Measurements from ENCODE around the gene NALCN.

The NALCN gene

GRCh38 chr13:101393140-101393539 is 23.2 kb downstream of the NALCN start:
- H3K4me1 Mint-ChIP-seq, result no peaks in the 10 kb centered on the region
- H3K4me3 Mint-ChIP-seq, result no peak overlapping the region
- no peaks in the 10 kb centered on the region for H3K9me3 Mint-ChIP-seq
- ATAC-seq (no peak), DNase-seq (ENCODE audit: low spot score in 2 of 2) (no peak)
- H3K36me3 Mint-ChIP-seq, result no peaks in the 10 kb centered on the region
- no peak overlapping the region for H3K27ac Mint-ChIP-seq

DNA sequence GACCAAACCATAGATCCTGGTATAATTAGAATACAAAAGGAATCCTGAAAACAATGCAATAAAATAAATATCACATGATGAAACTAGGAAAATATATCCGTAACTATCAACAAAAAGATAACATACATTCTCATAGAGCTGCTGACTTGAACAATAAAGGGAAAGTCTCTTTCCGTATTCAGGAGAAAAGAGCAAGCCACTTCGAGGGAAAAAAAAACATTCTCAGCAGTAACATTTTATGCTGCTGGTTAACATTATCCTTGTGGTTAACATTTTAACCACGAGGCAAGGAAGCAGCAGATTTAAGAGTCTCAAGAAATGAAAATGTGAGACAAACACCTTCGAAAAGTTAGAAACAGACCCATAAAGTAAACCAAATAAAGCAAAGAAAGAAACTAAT is 25.8 kb downstream of the NALCN start:
- Mint-ChIP-seq H3K4me1 (no peaks in the 10 kb centered on the region), H3K9me3 (no peaks in the 10 kb centered on the region), H3K27ac (no peak overlapping the region), H3K36me3 (no peaks in the 10 kb centered on the region), H3K4me3 (no peak overlapping the region)
- ATAC-seq (no peak), DNase-seq (ENCODE audit: low spot score in 2 of 2) (no peak)

DNA sequence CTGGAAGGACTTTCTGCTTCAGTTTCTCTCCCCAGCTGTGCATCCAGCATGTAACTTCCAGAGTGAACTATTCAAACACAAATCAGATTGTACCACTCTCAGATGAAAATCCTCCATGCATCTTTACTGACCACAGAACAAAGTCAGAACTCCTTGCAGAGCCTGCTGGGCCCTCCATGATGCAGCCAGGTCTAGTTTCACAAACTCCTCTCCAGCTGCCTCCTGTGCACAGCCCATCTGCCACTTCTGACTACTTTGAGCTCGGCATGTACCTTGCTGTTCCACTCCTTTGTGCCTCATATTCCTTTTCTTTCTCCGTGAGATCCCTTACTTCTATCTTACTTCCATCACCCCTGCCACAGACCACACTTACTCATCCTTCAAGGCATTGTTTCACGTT is 31.4 kb downstream of the NALCN start:
- Mint-ChIP-seq H3K9me3 (no peaks in the 10 kb centered on the region), H3K4me3 (no peak overlapping the region), H3K4me1 (no peaks in the 10 kb centered on the region), H3K27ac (no peak overlapping the region), H3K36me3 (no peaks in the 10 kb centered on the region)
- DNase-seq (ENCODE audit: low spot score in 2 of 2) (no peak), ATAC-seq (no peak)

- no peaks in the 10 kb centered on the region for H3K9me3 Mint-ChIP-seq
- no peak for ATAC-seq
Measured at GRCh38 chr13:101383595-101383994, 32.7 kb downstream of the NALCN start.

GRCh38 chr13:101382701-101383100 is 33.6 kb downstream of the NALCN start:
- no peak overlapping the region for H3K4me3 Mint-ChIP-seq
- ATAC-seq (no peak), DNase-seq (ENCODE audit: low spot score in 2 of 2) (no peak)
- H3K9me3 Mint-ChIP-seq, result no peaks in the 10 kb centered on the region
- H3K4me1 Mint-ChIP-seq, result no peaks in the 10 kb centered on the region
- H3K27ac Mint-ChIP-seq, result no peak overlapping the region
- no peaks in the 10 kb centered on the region for H3K36me3 Mint-ChIP-seq

More at GRCh38 chr13:101383595-101383994, 32.7 kb downstream of the NALCN start:
- no peak overlapping the region for H3K27ac Mint-ChIP-seq
- no peaks in the 10 kb centered on the region for H3K4me1 Mint-ChIP-seq
- DNase-seq (ENCODE audit: low spot score in 2 of 2), result no peak
- H3K36me3 Mint-ChIP-seq, result no peaks in the 10 kb centered on the region
- H3K4me3 Mint-ChIP-seq, result no peak overlapping the region

DNA sequence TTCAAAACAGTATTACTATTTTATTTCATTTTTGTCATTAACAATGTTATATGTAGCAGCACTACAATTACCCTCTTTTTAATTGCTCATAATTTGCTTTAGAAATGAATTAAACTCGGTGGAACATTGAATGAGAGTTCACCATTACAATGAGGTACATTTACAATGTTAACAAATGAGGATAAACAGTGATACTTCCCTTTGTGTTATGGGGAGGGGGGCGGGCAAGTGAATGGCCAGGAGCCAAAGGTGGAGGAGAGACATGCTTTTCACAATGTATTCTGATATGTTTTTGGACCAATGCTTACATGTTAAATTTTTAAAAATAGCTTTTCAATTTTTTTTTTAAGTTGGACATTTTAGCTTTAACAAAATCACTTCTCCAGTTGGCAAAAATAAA is 34.2 kb downstream of the NALCN start:
- H3K4me3 Mint-ChIP-seq, result no peak overlapping the region
- H3K36me3 Mint-ChIP-seq, result no peaks in the 10 kb centered on the region
- no peak for ATAC-seq
- H3K27ac Mint-ChIP-seq, result no peak overlapping the region
- H3K4me1 Mint-ChIP-seq, result no peaks in the 10 kb centered on the region
- no peaks in the 10 kb centered on the region for H3K9me3 Mint-ChIP-seq
- no peak for DNase-seq (ENCODE audit: low spot score in 2 of 2)

DNA sequence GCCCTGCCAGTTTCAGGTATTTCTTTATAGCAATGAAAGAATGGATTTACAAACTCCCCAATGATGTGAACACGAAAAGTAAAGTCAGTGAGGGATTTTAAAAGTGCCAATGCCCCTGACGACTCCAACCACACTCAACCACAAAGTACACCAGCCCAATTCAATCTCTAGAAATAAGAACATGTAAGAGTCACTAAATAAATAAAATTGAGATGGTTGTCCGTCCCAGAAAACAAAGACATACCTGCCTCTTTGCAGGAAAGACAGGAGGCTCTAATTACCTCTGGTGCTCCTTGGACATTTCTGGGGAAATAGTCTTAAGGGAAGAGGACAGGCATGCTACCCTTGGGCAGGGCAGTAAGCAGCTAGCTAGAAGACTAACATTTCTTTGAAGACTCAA is 55.8 kb downstream of the NALCN start:
- DNase-seq (ENCODE audit: low spot score in 2 of 2) (no peak), ATAC-seq (no peak)
- no peak overlapping the region for H3K4me3 Mint-ChIP-seq
- H3K4me1 Mint-ChIP-seq, result no peaks in the 10 kb centered on the region
- H3K36me3 Mint-ChIP-seq, result no peaks in the 10 kb centered on the region
- peaks cover 4% of the 10 kb centered on the region for H3K9me3 Mint-ChIP-seq
- no peak overlapping the region for H3K27ac Mint-ChIP-seq

- H3K4me1 Mint-ChIP-seq, result no peaks in the 10 kb centered on the region
- no peaks in the 10 kb centered on the region for H3K36me3 Mint-ChIP-seq
- H3K4me3 Mint-ChIP-seq, result no peak overlapping the region
- DNase-seq (ENCODE audit: low spot score in 2 of 2) (no peak), ATAC-seq (no peak)
- no peak overlapping the region for H3K27ac Mint-ChIP-seq
- peaks cover 7% of the 10 kb centered on the region for H3K9me3 Mint-ChIP-seq
Measured at GRCh38 chr13:101354895-101355294, 61.4 kb downstream of the NALCN start.

DNA sequence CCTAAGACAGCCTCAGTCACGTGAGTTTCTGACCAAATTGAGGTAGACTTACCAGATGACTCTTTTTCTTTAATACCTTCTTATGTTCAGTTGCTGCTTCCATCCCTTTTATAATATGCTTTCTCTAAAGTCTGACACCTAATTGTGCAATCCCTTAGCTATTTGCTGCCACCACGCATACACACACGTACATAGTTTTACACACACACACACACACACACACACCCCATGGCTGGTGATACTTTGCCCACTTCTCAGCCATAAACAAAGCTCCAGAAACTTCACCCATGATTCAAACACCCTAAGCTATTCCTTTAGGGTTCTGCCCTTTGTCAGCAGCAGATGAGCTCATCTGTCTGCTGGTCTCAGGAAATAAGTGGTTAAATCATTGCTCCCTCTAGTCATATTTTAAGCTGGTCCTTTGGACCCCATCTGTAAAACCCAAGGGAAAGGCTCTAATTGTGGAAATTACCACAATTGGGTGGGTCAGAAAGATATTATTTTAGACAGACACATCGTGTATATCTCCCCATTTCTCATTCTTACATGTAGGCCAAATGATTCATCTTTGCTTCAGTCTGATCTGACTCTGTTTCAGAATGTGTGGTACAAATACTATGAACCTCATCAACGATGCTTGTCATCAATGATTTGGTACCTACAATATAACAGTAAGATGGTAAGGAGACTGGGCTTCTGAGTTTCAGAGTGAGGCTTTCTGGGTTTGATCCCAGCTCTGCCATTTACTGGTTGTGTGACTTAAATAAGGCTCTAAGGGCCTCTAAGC is 69.2 kb downstream of the NALCN start:
- Mint-ChIP-seq H3K27ac (no peak overlapping the region), H3K9me3 (peaks cover 2% of the 10 kb centered on the region), H3K4me1 (no peaks in the 10 kb centered on the region), H3K36me3 (no peaks in the 10 kb centered on the region), H3K4me3 (no peak overlapping the region)
- no peak for DNase-seq (ENCODE audit: low spot score in 2 of 2)
- peak; percentile 68 for ATAC-seq

- ATAC-seq (no peak), DNase-seq (ENCODE audit: low spot score in 2 of 2) (no peak)
- Mint-ChIP-seq H3K36me3 (no peaks in the 10 kb centered on the region), H3K4me1 (no peaks in the 10 kb centered on the region), H3K27ac (no peak overlapping the region), H3K4me3 (no peak overlapping the region), H3K9me3 (peaks cover 2% of the 10 kb centered on the region)
Measured at GRCh38 chr13:101346161-101346560, 70.1 kb downstream of the NALCN start.

DNA sequence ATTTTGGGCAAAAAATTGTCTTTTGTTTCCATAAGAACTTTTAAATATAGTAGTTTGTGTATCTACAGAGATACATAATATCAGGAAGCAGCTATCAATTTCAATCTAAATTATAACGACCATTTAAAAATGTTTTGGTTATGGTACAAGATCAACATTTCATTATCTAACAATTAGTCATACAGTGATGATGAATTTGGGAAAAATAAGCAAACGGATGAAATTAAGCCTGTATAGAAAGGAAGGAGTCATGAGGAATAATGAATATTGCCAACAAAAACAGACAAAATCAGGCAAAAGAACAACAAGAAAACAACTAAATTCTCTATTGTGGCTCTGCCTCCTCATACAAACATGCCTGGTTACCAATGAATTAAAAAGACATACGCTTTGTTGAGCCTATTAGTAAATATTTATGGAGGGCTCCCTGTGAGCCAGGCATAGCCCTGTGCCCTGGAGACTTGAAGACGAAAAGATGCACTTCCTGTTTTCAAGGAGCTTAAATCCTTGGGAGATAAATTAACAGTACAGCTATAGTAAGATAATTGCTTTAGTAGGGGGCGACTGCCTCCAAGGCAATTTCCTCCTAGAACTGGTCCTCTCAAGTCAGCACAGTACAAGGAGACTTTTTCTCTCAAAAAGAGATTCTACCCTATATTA is 73.0 kb downstream of the NALCN start:
- ATAC-seq, result no peak
- H3K4me3 Mint-ChIP-seq, result no peak overlapping the region
- DNase-seq (ENCODE audit: low spot score in 2 of 2), result no peak
- H3K9me3 Mint-ChIP-seq, result peaks cover 2% of the 10 kb centered on the region
- no peaks in the 10 kb centered on the region for H3K36me3 Mint-ChIP-seq
- H3K4me1 Mint-ChIP-seq, result no peaks in the 10 kb centered on the region
- H3K27ac Mint-ChIP-seq, result no peak overlapping the region

DNA sequence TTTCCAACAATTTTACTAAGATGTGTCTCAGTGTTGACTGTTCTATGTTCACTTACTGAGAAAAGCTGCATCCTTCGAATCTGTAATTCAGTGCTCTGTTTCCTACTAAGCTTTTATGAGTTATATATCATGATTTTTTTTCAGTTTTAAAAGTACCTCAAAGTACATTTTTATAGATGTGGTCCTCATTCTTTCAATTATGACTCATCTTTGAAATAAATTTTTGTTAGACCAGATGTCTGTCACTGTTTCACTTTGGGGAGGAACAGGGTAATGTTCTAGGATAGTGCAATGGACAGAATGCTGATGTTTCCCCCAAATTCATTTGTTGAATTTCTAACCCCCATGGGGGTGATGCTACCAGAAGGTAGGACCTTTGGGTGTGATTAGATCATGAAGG is 74.8 kb downstream of the NALCN start:
- DNase-seq (ENCODE audit: low spot score in 2 of 2) (no peak), ATAC-seq (no peak)
- no peaks in the 10 kb centered on the region for H3K36me3 Mint-ChIP-seq
- peaks cover 2% of the 10 kb centered on the region for H3K9me3 Mint-ChIP-seq
- no peak overlapping the region for H3K4me3 Mint-ChIP-seq
- no peaks in the 10 kb centered on the region for H3K4me1 Mint-ChIP-seq
- no peak overlapping the region for H3K27ac Mint-ChIP-seq

DNA sequence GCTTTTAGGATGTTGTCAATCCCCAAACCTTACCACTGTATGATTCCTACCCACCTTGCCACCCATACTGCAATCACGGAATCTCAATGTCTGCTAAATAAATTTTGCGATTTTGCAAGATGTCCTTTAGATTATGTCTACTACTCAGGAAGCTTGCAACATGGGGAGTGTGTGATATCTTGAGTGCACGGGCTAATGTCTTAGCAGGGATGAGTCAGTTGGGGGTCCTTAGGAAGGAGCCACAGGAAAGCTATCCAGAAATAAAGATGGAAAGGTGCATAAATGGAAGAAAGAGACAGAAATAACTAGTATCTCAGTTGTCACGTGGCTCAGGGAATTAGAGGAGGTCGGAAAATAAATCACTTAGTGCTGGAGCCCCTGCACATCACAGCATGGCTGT is 77.1 kb downstream of the NALCN start:
- no peaks in the 10 kb centered on the region for H3K4me1 Mint-ChIP-seq
- no peak overlapping the region for H3K27ac Mint-ChIP-seq
- H3K36me3 Mint-ChIP-seq, result no peaks in the 10 kb centered on the region
- DNase-seq (ENCODE audit: low spot score in 2 of 2) (no peak), ATAC-seq (no peak)
- peaks cover 2% of the 10 kb centered on the region for H3K9me3 Mint-ChIP-seq
- H3K4me3 Mint-ChIP-seq, result no peak overlapping the region

- Mint-ChIP-seq H3K36me3 (no peaks in the 10 kb centered on the region), H3K4me3 (no peak overlapping the region), H3K27ac (no peak overlapping the region), H3K4me1 (no peaks in the 10 kb centered on the region), H3K9me3 (no peaks in the 10 kb centered on the region)
- DNase-seq (ENCODE audit: low spot score in 2 of 2), result no peak
- no peak for ATAC-seq
Measured at GRCh38 chr13:101332583-101332982, 83.7 kb downstream of the NALCN start.

DNA sequence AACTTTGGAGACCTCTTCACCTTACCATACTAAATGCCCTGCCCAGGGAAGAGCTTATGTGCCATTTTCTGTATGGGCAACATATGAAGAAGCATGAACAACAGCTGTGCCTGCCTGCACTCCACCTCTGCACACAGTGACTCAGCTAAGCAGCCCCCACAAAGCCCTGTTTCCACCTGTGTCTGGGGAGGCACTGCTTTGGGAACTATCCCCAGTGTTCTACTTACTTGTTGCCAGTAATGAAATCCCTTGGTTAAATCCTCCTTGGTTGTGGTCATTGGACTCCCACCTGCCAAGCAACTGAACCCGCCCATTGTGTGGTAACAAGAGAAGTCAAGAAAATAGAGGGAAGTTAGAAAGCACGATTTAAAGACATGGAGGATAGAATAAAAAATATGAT is 84.6 kb downstream of the NALCN start:
- Mint-ChIP-seq H3K4me3 (no peak overlapping the region), H3K4me1 (no peaks in the 10 kb centered on the region), H3K36me3 (no peaks in the 10 kb centered on the region), H3K9me3 (no peaks in the 10 kb centered on the region), H3K27ac (no peak overlapping the region)
- ATAC-seq, result no peak
- no peak for DNase-seq (ENCODE audit: low spot score in 2 of 2)

- H3K4me1 Mint-ChIP-seq, result no peaks in the 10 kb centered on the region
- H3K4me3 Mint-ChIP-seq, result no peak overlapping the region
- H3K36me3 Mint-ChIP-seq, result no peaks in the 10 kb centered on the region
- ATAC-seq (no peak), DNase-seq (ENCODE audit: low spot score in 2 of 2) (no peak)
- H3K27ac Mint-ChIP-seq, result no peak overlapping the region
- no peaks in the 10 kb centered on the region for H3K9me3 Mint-ChIP-seq
Measured at GRCh38 chr13:101327871-101328270, 88.4 kb downstream of the NALCN start.
